NCI-H1105 (cell line): Measurements from ENCODE around the gene GDE1.
A peak's percentile ranks its signal among the peaks of the same experiment; 100 is the strongest.
"Not testable (repeated sequence)": the region's sequence is repeated elsewhere in the genome, so short reads cannot be mapped to it uniquely, and the experiment has no call there.

Experiments used
- DNase-seq: peaks from one replicate; lab custom pipeline; 2025; lab: John Stamatoyannopoulos, UW

The GDE1 gene, protein sequence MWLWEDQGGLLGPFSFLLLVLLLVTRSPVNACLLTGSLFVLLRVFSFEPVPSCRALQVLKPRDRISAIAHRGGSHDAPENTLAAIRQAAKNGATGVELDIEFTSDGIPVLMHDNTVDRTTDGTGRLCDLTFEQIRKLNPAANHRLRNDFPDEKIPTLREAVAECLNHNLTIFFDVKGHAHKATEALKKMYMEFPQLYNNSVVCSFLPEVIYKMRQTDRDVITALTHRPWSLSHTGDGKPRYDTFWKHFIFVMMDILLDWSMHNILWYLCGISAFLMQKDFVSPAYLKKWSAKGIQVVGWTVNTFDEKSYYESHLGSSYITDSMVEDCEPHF

DNA sequence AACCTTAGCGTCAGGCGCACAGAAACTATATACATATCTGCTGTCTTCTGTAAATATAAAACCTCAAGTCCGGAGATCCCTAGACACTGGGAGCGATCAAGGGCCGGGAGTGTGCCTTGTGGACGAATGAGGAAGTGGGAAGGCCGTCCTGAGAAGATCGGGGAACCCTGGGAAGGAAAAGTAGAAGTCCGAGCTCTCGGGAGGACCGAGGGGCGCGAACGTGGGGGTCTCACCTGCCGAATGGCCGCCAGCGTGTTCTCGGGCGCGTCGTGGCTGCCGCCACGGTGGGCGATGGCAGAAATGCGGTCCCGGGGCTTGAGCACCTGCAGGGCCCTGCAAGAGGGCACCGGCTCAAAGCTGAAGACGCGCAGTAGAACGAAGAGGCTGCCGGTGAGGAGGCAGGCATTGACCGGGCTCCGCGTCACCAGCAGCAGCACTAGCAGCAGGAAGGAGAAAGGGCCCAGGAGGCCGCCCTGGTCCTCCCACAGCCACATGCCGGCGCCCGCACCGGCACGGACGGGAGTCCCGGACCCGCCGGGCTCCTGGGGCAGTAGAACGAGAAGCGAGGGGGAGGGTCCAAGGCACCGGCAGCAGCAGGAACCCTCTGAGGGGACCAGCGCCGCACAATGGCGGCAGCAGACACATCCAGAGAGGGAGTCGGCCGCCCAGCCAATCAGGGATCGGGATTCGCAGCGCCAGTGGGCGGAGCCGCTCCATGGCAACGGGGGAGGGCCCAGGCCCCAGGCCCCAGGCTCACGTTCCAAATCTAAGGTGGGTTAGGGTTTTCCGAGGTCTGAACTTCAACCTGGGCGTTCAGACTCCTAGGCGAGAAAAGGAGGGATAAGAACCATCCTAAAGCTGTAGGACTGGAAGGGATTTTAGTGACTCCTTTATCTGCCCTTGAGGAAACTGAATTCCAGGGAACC, at the start of gene GDE1:
Gene GDE1, minus strand, starts transcription at position 628 of the 926 bp plus-strand sequence. Its CDS starts 134 bp downstream, at position 494.
- DNase-seq = peak; percentile 79

DNA sequence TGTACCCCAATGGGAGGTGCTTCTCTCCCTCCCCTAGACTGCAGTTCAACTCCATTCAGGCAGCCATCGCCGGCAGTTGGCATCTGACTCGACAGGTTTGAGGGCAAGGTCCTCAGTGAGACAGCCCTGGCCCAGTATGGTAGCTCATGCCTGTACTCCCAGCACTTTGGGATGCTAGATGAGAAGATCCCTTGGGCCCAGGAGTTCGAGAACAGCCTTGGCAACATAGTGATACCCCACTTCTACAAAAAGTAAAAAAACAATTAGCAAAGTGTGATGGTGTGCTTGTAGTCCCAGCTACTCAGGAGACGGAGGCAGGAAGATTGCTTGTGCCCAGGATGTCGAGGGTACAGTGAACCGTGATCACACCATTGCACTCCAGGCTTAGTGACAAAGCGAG, 45.7 kb upstream of the GDE1 start:
- DNase-seq = no peak

DNA sequence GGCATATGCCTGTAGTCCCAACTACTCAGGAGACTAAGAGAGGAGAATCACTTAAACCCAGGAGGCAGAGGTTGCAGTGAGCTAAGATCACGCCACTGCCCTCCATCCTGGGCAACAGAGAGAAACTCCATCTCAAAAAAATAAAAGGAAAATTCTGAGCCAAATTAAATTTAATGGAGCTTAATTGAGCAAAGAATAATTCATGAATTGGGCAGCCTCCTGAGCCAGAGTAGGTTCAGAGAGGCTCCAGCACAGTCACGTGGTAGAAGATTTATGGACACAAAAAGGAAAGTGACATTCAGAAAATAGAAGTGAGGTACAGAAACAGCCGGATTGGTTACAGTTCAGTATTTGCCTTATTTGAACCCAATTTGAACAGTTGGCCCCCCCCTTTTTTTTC, 44.5 kb upstream of the GDE1 start:
- DNase-seq = no peak

DNA sequence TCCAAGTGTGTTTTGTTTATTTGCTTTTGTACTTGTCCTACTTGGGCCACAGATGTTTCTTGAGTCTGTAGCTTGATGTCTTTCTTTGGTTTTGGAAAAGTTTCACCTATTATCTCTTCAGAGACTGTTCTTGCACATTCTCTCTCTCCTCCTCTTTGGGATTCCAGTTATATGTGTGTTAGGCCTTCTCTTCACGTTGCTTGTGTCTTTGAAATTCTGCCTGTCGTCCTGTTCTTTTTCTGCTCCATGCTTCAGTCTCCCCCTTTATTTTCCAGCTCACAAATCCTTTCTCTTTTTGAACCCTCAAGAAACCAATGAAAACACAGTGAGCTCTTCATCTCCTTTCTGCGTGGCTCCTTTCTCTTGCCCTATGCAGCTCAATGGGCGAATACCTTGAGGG, 41.5 kb upstream of the GDE1 start:
- DNase-seq = no peak

DNA sequence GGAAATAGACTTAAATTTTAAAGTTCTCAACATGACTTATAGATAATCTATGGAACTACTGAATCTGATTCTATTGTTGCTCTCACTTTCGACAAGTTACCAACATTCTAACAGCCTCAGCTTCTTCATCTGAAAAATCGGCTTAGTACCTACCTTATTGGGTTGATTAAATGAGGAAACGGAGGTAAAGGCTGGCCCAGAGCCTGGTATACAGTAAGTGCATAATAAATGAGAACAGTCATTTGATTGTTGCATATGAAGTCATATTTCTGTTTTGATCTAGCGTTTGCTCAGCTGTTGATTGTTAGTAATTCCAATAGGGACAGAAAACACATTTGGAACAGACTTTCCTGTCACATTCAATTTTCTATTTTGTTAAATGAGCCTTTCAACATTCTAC, 38.2 kb upstream of the GDE1 start:
- DNase-seq = no peak

DNA sequence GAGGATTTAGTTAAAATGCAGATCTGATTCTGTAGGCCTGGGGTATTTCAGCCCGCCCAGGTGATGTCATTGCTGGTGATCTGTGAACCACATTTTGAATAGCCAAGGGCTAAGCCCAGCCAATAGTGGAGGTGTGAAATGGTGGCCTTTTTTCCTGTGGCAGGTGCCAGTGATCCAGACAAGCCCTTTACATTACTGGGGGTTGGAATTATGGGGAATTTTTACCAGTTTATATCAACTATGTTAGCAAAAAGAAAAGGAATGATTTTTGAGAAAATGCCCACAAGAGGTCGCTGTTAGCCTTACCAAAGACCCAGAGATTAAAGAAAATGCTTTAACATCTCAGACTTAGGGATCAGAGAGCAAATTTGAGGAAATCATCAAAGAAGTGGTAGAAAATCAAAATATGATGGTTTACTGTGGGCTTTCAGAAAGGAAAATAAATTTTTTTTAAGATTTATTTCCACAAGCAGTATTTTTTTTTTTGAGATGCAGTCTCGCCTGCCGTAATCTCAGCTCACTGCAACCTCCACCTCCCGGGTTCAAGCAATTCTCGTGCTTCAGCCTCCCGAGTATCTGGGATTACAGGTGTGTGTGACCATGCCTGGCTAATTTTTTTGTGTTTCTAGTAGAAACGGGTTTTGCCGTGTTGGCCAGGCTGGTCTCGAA, 37.5 kb upstream of the GDE1 start:
- DNase-seq = peak; percentile 15

DNA sequence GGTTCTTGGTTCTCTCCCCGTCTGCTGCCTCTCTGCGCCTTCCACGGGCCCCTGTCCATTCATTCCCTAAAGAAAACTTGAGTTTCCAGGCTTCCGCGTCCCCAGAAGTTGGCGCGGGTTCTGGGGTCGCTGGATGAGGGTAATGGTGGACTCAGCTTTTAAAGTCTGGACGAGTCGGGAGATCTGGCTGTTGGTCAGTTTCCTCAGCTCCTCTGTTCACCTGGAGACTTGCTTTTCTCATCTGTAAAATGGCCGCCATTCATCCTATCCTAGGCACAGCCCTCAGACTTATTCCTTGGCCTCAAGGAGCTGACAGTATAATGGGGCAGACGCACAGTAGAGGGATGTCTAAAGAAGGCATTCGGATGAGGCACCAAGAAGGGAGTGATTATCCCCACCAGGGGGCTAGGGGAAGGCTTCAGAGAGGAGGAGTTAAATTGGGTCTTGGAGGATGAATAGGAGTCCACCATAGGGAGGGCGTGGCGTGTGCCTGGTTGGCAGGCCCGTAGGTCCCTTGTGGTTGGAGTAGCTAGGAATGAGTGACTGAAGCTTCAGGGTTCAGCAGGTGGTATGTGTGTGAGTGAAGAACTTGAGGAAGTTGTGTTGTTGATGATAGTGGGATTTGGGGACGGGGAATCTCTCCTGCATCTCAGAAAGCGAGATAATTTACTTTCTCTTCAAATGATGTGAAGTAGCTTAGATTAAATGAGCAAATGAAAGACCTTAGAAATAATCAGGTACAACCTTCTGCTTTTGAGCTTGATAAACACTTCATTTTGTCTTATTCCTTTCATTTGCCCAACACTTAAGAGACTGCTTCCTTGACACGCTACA, 34.3 kb upstream of the GDE1 start:
- DNase-seq = no peak

DNA sequence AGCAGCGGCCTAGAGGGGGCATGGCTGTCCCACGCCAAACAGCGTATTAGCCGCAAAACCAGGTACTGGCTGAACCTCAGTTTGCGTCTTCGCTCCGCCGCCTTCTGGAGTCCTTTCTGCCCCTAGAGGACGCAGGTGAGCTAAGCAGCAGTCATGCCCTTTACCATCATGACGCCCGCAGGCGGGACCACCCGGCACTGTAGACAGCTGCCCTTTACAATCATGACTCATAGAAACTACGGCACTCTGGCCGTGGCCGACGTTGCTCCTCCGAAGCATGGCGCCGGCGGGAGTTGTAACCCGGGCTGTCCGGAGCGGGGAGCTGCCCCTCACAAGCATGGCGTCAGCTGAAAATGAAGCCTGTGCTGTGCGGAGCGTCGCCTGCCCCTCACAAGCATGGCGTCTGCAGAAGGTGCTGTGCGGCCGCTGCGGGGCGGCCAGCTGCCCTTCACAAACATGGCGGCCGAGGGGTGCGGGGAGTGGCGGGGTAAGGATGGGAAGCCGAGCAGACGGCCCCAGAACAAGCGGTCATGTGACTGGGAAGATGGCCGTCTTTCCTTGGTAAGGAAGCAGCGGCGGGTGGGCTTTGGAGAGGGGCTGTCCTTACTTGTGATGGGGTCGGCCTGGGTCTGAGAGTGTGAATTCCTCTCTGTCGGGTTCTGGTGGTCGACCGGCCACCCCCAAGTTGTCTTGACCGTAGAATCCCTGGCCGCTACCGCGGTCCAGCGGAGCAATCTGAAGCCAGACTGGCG, 33.5 kb upstream of the GDE1 start, which contains the start of gene VPS35L:
Gene VPS35L, plus strand, starts transcription at position 518 of the 752 bp plus-strand sequence. Its CDS starts 27 bp downstream, at position 545.
- DNase-seq = peak; percentile 91

DNA sequence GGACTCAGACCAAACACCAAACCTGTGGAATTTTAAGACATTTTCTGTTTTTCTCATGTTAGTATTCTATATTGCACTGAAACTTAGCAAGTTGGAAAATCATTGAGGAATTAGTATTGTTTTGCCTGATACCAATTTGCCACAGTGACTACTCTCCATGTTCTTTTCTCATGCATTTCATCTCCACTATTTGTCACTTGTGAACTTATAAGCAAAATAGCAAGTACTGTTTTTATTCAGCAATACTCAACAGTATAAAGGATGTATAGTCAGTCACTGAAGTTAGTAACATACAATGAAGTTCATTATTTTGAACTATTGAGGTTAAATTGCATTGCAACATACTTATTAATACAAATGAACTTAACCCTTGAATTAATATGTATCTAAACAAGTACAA, 27.8 kb upstream of the GDE1 start:
- no peak for DNase-seq

DNA sequence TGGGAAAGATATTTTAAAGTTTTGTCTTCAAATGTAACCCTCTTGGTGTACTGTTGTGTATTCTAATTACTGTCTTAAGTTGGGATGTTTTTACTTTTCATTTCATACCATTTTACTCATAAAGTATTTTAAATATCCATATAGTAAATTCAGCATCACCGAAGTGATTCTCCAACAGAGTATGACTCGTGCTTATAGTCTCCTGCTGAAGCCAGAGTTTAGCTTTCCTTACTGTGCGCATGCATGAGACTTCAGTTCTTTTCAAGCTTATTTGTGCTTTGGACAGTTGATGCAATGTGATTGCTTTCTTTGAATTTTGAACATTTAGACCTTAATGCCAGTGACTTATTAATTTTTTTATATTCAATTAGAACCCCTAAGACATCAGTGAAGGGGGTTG, 26.2 kb upstream of the GDE1 start:
- no peak for DNase-seq

DNA sequence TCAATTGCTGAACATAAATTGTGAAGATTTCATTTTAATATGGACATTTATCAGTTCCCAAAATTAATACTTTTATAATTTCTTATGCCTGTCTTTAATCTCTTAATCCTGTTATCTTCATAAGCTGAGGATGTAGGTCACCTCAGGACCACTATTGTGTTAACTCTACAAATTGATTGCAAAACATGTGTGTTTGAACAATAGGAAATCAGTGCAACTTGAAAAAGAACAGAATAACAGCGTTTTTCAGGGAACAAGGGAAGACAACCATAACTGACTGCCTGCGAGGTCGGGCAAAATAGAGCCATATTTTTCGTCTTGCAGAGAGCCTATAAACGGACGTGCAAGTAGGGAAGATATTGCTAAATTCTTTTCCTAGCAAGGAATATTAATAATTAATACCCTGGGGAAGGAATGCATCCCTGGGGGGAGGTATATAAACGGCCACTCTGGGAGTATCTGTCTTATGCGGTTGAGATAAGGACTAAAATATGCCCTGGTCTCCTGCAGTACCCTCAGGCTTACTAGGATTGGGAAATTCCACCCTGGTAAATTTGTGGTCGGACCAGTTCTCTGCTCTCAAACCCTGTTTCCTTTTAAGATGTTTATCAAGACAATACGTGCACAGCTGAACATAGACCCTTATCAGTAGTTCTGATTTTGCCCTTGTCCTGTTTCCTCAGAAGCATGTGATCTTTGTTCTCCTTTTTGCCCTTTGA, 21.5 kb upstream of the GDE1 start:
- not testable (repeated sequence) for DNase-seq

DNA sequence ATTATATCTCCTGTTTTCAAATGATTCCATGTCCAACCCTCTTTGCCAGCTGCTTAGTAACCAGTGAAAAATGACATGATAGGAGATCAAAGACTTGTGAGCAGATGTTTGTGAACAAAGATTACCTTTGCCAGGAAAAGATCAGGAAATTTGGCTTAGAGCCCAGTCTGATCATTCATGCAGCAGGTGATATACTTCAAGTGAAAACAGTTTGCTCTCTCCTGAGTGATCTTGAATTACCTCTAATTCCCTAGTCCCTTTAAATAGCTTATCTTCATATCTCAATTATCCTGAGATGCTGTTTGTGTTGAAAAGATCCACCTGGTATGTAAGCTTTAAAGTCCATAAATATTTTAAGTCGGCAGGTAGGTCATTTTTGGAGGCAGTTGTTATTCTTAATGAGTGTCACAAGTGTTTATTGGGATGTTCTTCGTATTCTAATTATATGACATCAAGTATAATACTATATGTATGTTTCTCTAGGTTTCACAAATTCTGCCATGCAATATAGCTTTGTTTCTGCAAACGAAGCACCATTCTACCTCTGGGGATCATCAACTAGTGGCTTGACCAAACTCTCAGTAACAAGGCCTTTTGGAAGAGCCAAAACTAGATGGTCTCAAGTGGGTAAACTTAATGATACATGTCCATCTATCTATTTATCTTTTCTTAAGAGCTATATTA, 20.4 kb upstream of the GDE1 start:
- peak; percentile 85 for DNase-seq

DNA sequence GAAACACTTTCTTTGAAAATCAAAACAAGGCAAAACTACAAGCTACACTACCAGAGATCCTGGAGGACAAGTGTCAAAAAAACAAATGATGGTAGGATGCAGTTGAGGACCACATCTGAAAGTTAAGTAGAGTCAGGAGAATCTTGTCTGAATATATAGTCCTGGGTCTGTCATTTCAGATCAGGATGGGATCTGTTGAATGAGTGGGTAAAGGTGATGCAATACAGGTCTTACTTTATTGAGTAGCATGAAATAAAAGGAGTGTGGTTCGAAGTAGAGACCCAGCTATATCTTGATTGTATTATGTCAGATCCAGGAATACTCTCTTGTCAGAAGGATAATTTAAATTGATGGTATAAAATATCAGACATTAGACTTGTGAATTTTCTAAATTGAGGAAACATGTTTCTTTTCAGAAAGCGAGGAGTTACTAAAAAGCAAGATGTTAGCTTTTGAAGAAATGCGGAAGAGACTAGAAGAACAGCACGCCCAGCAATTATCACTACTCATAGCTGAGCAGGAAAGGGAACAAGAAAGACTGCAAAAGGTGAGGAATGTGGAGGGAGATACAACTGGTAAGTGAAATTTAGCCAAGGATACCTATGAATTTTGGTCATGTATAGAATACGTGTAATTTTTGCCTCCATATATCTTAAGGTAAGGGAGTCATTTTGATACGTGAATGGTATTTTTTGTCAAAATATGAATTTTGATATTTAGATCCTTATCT, 18.5 kb upstream of the GDE1 start:
- DNase-seq = no peak

DNA sequence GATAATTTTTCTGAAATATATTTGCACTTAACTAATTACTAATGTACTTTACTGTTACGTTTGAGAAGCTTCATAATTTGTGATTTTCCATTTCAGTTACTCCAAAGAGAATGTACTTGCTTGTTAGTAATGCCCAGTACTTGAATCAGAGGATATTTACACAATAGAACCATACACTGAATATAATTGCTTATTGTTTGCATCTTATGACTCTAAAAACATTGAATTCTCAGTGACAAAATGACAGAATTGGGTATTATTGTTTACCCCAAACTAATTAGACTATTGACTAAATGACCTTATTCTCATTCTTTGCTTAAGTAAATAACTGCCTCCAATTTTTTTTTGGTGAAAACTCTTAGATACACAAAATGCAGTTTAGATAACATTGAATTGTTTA, 10.7 kb upstream of the GDE1 start:
- DNase-seq = no peak

DNA sequence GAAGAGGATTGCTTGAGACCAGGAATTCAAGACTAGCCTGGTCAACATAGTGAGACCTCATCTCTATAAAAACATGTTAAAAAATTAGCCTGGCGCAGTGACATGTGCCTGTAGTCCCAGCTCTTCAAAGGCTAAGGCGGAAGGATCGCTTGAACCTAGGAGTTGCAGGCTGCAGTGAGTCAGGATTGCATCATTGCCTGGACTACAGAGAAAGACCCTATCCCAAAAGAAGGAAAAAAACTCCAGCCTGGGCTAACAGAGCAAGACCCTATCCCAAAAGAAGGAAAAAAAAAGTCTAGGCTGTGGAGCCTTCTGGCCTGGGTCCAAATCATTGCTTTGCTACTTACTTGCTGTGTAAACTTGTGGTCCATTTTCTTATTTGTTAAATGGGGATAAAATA, 6.8 kb upstream of the GDE1 start:
- DNase-seq = no peak

DNA sequence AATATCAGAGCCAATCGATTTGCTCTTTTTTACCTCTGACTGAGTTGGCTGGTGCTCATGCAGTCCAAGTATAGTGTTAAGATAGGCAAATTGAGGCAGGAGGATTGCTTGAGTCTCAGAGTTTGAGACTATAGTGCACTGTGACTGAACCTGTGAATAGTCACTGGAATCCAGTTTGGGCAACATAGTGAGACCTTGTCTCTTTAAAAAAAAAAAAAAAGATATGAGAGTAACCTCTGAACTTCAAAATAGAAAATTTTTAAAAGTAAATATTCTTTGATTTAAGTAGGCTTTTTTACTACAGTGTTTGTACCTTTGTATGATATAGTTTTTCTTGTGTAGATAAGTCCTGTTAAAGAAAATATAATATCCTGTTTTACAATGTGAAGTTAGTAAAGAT, 5.3 kb upstream of the GDE1 start:
- no peak for DNase-seq

DNA sequence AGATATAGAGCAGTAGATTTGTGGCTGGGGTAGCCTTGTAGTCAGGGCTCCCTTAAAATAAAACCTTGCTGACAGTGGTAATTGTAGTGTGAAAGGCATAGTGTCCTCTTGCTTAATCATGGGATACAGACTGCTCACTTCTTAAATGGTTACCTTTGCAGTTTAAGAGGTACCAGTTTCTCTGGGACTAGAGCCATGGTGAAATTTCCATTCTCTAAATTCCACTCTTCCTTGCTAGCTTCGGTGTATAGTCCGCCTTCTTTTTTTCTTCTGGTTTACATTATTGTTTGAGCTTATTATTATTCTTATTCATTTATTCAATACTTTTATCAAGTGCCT, 3.5 kb upstream of the GDE1 start:
- no peak for DNase-seq

DNA sequence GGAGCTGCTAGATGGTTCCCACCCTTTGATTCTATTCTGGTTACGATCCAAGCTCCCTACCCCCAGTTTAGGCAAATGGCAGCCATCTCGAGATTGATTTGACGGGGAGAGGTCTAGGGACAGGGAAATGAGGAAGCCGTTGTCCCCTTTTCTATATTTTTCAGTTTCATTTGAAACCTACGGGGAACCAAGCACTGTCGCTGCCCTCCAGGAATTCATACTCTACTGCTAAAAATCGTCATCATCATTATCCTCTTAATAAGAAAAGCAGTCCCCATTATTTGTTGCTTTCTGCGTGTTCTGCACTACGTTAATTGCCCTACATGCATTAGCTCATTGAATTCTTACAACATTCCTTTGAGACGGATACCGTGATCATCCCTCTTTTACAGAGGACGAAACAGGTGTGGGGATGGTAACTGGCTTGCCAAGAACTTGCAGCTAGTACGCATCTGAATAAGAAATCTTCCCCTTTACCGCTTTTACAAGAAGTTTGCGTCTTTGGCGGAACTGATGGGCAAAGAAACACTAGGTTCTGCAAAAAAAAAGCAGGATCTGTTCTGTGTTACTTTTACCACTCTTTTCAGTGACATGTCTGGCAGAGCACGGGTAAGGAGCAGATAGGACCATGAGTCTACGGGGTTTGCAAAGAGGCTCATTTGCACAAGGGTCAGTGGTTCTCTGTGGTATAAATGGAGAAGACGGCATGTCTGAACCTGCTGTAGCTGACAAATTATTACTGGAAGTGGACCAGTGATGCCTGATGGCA, 2.9 kb upstream of the GDE1 start:
- DNase-seq = peak; percentile 18

DNA sequence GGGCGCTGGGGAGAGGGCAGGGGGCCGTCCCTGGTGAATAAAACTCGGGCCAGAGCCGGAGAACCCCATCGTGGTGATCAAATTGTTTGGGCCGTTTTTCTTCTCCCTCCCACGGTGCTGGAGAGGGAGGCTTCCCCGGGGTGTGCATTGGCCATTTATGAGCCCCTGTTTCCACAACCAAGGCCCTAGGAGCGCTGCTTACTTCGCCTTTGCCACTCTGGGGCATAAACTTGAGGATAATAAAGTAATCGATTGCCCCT, 2.4 kb upstream of the GDE1 start:
- DNase-seq = no peak
